HFF-Myc (cell line): Measurements from ENCODE around the gene NRM.
"Not testable (repeated sequence)": the region's sequence is repeated elsewhere in the genome, so short reads cannot be mapped to it uniquely, and the experiment has no call there.

ENCODE experiments used
- DNase-seq: peaks from one replicate; pipeline ENCODE4 v3.0.0-alpha.2; 2011; ENCODE audit warnings: low read depth; ENCODE audit errors: extremely low read depth
- H3K4me3 ChIP-seq: replicated peaks from 2 replicates; pipeline ENCODE4 v1.5.1; 2011; ENCODE audit warnings: low read depth, mild to moderate bottlenecking, control low read depth, low read length
- TF ChIP-seq, protein P1 (sequence below): IDR thresholded peaks from 2 replicates; pipeline ENCODE4 v1.5.1; 2012; ENCODE audit warnings: mild to moderate bottlenecking, low read depth, low read length, control low read depth; ENCODE audit errors: missing control alignments

NRM gene

DNA sequence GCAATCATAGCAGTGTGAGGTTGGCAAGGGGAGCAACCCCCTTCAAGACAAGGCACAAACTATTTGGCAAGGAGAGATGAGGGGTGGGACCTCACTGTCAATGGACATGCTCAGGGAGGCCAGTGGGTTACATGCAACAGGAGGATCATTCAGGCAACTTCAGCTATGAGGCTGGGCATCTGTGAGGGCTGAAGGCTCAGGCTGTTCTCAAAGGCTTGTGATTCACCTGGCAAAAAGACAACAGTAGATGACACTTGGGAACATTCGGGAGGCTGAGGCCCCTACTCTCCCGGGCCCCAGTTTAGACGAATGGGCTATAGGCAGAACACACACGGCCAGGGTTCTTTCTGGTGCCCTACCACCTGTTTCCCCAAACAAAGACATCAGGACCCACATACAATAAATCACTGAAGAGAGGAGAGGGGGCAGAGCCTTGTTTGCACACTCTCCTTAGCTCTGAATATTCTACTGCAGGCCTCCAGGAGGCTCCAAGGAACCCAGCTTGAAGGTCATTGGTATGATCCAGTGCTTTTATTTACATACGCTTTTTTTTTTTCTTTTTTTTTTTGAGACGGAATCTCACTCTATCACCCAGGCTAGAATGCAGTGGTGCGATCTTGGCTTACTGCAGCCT lies 37.3 kb upstream of the NRM start:
- TF ChIP-seq, protein P1, sequence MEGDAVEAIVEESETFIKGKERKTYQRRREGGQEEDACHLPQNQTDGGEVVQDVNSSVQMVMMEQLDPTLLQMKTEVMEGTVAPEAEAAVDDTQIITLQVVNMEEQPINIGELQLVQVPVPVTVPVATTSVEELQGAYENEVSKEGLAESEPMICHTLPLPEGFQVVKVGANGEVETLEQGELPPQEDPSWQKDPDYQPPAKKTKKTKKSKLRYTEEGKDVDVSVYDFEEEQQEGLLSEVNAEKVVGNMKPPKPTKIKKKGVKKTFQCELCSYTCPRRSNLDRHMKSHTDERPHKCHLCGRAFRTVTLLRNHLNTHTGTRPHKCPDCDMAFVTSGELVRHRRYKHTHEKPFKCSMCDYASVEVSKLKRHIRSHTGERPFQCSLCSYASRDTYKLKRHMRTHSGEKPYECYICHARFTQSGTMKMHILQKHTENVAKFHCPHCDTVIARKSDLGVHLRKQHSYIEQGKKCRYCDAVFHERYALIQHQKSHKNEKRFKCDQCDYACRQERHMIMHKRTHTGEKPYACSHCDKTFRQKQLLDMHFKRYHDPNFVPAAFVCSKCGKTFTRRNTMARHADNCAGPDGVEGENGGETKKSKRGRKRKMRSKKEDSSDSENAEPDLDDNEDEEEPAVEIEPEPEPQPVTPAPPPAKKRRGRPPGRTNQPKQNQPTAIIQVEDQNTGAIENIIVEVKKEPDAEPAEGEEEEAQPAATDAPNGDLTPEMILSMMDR: no peak
- no peak for DNase-seq
- no peak overlapping the region for H3K4me3 ChIP-seq

GRCh38 chr6:30726506-30727413 lies 36.0 kb upstream of the NRM start:
- DNase-seq: no peak
- TF ChIP-seq, protein P1: no peak

DNA sequence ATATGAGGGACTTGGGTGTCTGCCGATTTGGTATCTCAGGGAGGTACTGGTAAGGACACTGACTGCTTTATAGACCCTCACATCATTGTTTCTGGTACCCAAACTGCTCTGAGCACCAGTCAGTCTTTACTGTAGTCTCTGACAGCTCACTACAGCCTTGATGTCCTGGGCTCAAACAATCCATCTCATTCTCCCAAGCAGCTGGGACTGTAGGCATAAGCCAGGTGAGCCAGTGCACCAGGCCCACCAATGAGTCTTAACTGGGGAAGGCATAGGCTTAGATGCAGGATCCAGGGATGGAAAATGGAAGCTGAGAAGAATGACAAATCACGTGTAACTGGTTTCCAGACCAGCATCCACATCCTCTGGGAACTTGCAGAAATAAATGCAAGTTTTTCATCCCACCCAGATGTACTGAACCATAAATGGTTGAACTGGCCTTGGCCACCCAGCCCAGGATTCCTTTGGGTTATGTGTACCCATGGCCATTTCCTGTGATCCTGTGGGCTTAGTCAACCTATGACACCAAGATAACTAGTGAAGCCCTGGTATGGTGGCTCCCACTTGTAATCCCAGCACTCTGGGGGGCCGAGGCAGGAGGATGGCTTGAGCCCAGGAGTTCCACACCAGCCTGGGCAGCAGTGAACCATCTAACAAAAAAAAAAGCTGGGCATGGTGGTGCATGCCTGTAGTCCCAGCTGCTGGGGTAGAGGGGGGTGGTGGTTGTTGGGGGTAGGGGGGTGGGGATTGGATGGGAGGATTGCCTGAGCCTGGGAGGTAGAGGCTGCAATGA lies 35.1 kb upstream of the NRM start:
- no peak for DNase-seq
- TF ChIP-seq, protein P1: no peak
- H3K4me3 ChIP-seq: no peak overlapping the region

More at GRCh38 chr6:30726506-30727413, 36.0 kb upstream of the NRM start:
- H3K4me3 ChIP-seq: no peak overlapping the region

DNA sequence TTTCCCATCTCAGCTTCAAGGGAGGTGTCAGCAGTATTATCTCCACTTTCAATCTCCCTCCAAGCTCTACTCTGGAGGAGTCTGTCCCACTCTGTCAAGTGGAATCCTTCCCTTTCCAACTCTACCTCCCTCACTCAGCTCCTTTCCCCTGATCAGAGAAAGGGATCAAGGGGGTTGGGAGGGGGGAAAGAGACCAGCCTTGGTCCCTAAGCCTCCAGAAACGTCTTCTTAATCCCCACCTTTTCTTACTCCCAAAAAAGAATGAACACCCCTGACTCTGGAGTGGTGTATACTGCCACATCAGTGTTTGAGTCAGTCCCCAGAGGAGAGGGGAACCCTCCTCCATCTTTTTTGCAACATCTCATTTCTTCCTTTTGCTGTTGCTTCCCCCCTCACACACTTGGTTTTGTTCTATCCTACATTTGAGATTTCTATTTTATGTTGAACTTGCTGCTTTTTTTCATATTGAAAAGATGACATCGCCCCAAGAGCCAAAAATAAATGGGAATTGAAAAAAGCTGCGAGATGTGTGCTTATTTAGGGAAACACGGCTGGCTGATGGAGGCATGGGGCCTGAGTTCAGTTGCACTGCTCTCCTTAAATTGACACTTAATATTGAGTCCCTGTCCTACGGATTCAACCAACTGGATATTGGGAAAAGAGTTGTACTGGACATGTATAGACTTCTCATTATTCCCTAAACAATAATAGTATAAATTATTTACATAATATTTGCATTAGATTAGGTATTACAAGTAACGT lies 34.3 kb upstream of the NRM start:
- peak overlapping the region; percentile 3; the same call in 1 of the 2 replicates for H3K4me3 ChIP-seq
- TF ChIP-seq, protein P1: no peak
- no peak for DNase-seq

- not testable (repeated sequence) for DNase-seq
- peak overlapping the region; percentile 98 for H3K4me3 ChIP-seq
Measured at GRCh38 chr6:30723843-30724741, 33.3 kb upstream of the NRM start.

DNA sequence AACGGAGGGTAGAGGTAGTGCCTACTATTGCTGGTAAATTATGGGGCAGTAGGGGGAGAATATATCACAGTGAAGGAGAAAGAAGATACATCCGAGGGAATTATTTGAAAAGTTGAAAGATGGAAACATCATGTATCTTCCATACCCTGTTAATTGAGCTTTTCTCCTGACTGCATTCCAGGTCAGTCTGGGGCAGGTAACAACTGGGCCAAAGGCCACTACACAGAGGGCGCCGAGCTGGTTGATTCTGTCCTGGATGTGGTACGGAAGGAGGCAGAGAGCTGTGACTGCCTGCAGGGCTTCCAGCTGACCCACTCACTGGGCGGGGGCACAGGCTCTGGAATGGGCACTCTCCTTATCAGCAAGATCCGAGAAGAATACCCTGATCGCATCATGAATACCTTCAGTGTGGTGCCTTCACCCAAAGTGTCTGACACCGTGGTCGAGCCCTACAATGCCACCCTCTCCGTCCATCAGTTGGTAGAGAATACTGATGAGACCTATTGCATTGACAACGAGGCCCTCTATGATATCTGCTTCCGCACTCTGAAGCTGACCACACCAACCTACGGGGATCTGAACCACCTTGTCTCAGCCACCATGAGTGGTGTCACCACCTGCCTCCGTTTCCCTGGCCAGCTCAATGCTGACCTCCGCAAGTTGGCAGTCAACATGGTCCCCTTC lies 32.5 kb upstream of the NRM start:
- peak overlapping the region; percentile 98 for H3K4me3 ChIP-seq
- DNase-seq: not testable (repeated sequence)
